H9 (cell line): ENCODE measurements around the gene ITPR1. TPM values are rescaled to one million over a fixed set of nuclear protein-coding genes. Genes with fewer than 3 reads are reported as not detected.

ENCODE experiments used
- DNase-seq: peaks from one replicate; pipeline ENCODE4 v3.0.0-alpha.2; 2017
- H2AFZ ChIP-seq: one replicate; pipeline ENCODE4 v1.6.1; 2013; ENCODE audit warnings: mild to moderate bottlenecking, low read length, control low read depth, moderate library complexity
- H2AK5ac ChIP-seq: 2 replicates; pipeline ENCODE4 v1.6.1; 2013; ENCODE audit warnings: low read length, control low read depth, mixed read lengths; ENCODE audit not compliant: insufficient read length
- H2BK120ac ChIP-seq: one replicate; pipeline ENCODE4 v1.6.1; 2013; ENCODE audit warnings: low read depth, mild to moderate bottlenecking, low read length, control low read depth, inconsistent platforms; ENCODE audit not compliant: poor library complexity, severe bottlenecking
- H2BK12ac ChIP-seq: 2 replicates; pipeline ENCODE4 v1.6.1; 2013; ENCODE audit warnings: low read length, control low read depth, mixed read lengths, low read depth; ENCODE audit not compliant: insufficient read length
- H2BK15ac ChIP-seq: 2 replicates; pipeline ENCODE4 v1.6.1; 2013; ENCODE audit warnings: low read depth, low read length, control low read depth
- H2BK20ac ChIP-seq: one replicate; pipeline ENCODE4 v1.6.1; 2013; ENCODE audit warnings: low read depth, mild to moderate bottlenecking, low read length, control low read depth, inconsistent platforms; ENCODE audit not compliant: poor library complexity, severe bottlenecking
- H2BK5ac ChIP-seq: 2 replicates; pipeline ENCODE4 v1.6.1; 2013; ENCODE audit warnings: low read length, control low read depth, mixed read lengths; ENCODE audit not compliant: insufficient read length
- H3K14ac ChIP-seq: 2 replicates; pipeline ENCODE4 v1.6.1; 2013; ENCODE audit warnings: low read length, control low read depth; ENCODE audit not compliant: insufficient read depth
- H3K18ac ChIP-seq: 2 replicates; pipeline ENCODE4 v1.6.1; 2013; ENCODE audit warnings: low read depth, mild to moderate bottlenecking, mixed read lengths, low read length, control low read depth; ENCODE audit not compliant: insufficient read length
- H3K23ac ChIP-seq: 2 replicates; pipeline ENCODE4 v1.6.1; 2013; ENCODE audit warnings: low read length, control low read depth, mixed read lengths, low read depth; ENCODE audit not compliant: insufficient read length
- H3K23me2 ChIP-seq: 2 replicates; pipeline ENCODE4 v1.6.1; 2013; ENCODE audit warnings: low read depth, mild to moderate bottlenecking, mixed read lengths, low read length, control low read depth; ENCODE audit not compliant: insufficient read length, poor library complexity, severe bottlenecking
- H3K27ac ChIP-seq: 2 replicates; pipeline ENCODE4 v1.5.1; 2013; ENCODE audit warnings: low read length, control low read depth, mixed read lengths, low read depth; ENCODE audit not compliant: insufficient read length
- H3K27me3 ChIP-seq: 2 replicates; pipeline ENCODE4 v1.6.1; 2013; ENCODE audit warnings: low read length, control low read depth, inconsistent platforms; ENCODE audit not compliant: insufficient read depth
- H3K4ac ChIP-seq: 2 replicates; pipeline ENCODE4 v1.6.1; 2013; ENCODE audit warnings: low read depth, mild to moderate bottlenecking, control low read depth, inconsistent platforms, low read length, moderate library complexity
- H3K4me1 ChIP-seq: 2 replicates; pipeline ENCODE4 v1.6.1; 2013; ENCODE audit warnings: low read length, control low read depth, inconsistent platforms; ENCODE audit not compliant: insufficient read depth
- H3K4me2 ChIP-seq: 2 replicates; pipeline ENCODE4 v1.6.1; 2013; ENCODE audit warnings: low read length, control low read depth, mixed read lengths; ENCODE audit not compliant: insufficient read length, insufficient read depth
- H3K56ac ChIP-seq: 2 replicates; pipeline ENCODE4 v1.6.1; 2013; ENCODE audit warnings: low read depth, mild to moderate bottlenecking, mixed read lengths, low read length, control low read depth; ENCODE audit not compliant: insufficient read length
- H3K79me1 ChIP-seq: 2 replicates; pipeline ENCODE4 v1.6.1; 2013; ENCODE audit warnings: low read depth, mild to moderate bottlenecking, moderate library complexity, low read length, control low read depth, inconsistent platforms; ENCODE audit not compliant: insufficient read depth, poor library complexity, severe bottlenecking
- H3K79me2 ChIP-seq: 2 replicates; pipeline ENCODE4 v1.6.1; 2013; ENCODE audit warnings: low read length, control low read depth, inconsistent platforms; ENCODE audit not compliant: insufficient read depth
- H3K9ac ChIP-seq: 2 replicates; pipeline ENCODE4 v1.6.1; 2013; ENCODE audit warnings: low read length, control low read depth, mixed read lengths; ENCODE audit not compliant: insufficient read length; ENCODE audit errors: extremely low read depth
- H3K9me3 ChIP-seq: one replicate; pipeline ENCODE4 v1.6.1; 2013; ENCODE audit warnings: low read depth, low read length, inconsistent platforms; ENCODE audit not compliant: control insufficient read depth
- H3T11ph ChIP-seq: one replicate; pipeline ENCODE4 v1.6.1; 2013; ENCODE audit warnings: mild to moderate bottlenecking, low read length, control low read depth, inconsistent platforms
- H4K20me1 ChIP-seq: one replicate; pipeline ENCODE4 v1.6.1; 2013; ENCODE audit not compliant: control insufficient read depth, insufficient read length, insufficient read depth
- H4K5ac ChIP-seq: 2 replicates; pipeline ENCODE4 v1.6.1; 2013; ENCODE audit warnings: low read depth, mild to moderate bottlenecking, mixed read lengths, low read length, control low read depth; ENCODE audit not compliant: insufficient read length
- H4K8ac ChIP-seq: replicated peaks from 2 replicates; pipeline ENCODE4 v1.6.1; 2013; ENCODE audit warnings: low read length, control low read depth, mixed read lengths, low read depth; ENCODE audit not compliant: insufficient read length
- H4K91ac ChIP-seq: 2 replicates; pipeline ENCODE4 v1.6.1; 2013; ENCODE audit warnings: low read depth, mild to moderate bottlenecking, moderate library complexity, mixed read lengths, low read length, control low read depth; ENCODE audit not compliant: insufficient read length
- H3K27ac Mint-ChIP-seq, 3 experiments: 2 replicates in 2 of 3; 3 replicates in 1 of 3; pipeline ENCODE4 v1.8.0; 2020 to 2021; ENCODE audit warnings: mixed read lengths in 3 of 3, mild to moderate bottlenecking in 1 of 3, moderate library complexity in 1 of 3
- H3K27me3 Mint-ChIP-seq: 2 replicates; pipeline ENCODE4 v1.8.0; 2021; ENCODE audit warnings: low read depth, mild to moderate bottlenecking, moderate library complexity, mixed read lengths
- H3K36me3 Mint-ChIP-seq, 3 experiments: 2 replicates in 2 of 3; 3 replicates in 1 of 3; pipeline ENCODE4 v1.8.0; 2020 to 2021; ENCODE audit warnings: low read depth in 3 of 3, mixed read lengths in 3 of 3; ENCODE audit not compliant: insufficient read depth in 1 of 3
- H3K4me1 Mint-ChIP-seq, 2 experiments: 2 replicates each; pipeline ENCODE4 v1.8.0; 2020; ENCODE audit warnings: mixed read lengths in 2 of 2
- H3K4me3 Mint-ChIP-seq, 2 experiments: 2 replicates in 1 of 2; 3 replicates in 1 of 2; pipeline ENCODE4 v1.8.0; 2020 to 2021; ENCODE audit warnings: mild to moderate bottlenecking in 2 of 2, mixed read lengths in 2 of 2, moderate library complexity in 1 of 2
- H3K9me3 Mint-ChIP-seq, 2 experiments: 2 replicates in 1 of 2; 3 replicates in 1 of 2; pipeline ENCODE4 v1.8.0; 2020; ENCODE audit warnings: mild to moderate bottlenecking in 2 of 2, mixed read lengths in 2 of 2, moderate library complexity in 1 of 2
- WGBS: extraction: QIAGEN DNeasy Blood & Tissue Kit; methylation state at CpG from one replicate; pipeline ENCODE4 v1.1.7; 2013; ENCODE audit warnings: missing lambda C conversion rate, low lambda C conversion rate, mixed read lengths; ENCODE audit not compliant: insufficient read length; ENCODE audit errors: extremely low coverage; 5-methylcytosine and 5-hydroxymethylcytosine counted together
- total RNA-seq: library from RNA; stranded (reverse); gene quantifications from 2 replicates; pipeline ENCODE4 v1.2.1, GENCODE V29; 2021
- TF ChIP-seq, protein P1 (sequence below): fragments of 200-600 bp; sonication (generic); conservative IDR thresholded peaks from 3 replicates; pipeline ENCODE4 v1.8.0; 2021; ENCODE audit warnings: antibody characterized with exemption, mild to moderate bottlenecking

Gene ITPR1
- total RNA-seq, 1 experiment from 2014 or later: 4.2 TPM

DNA sequence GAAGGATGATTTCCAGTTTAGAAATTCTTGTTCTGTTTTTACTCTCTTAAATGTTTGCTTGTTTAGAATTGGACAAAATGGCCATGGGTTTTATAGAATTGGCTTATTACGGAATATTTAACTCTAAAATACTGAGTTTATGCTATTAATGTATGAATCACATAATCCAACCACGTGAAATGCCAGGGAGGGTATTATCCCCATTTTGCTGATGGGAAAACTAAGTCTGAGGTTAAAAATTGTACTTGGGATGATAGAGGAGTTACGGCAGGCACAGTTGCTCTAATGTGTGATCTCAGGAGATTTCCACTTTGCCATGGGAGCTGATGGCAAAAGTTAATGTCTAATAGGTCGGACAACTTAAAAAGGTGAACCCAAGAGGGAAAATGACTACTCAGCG, 194.4 kb downstream of the ITPR1 start:
- Histone ChIP-seq H2BK15ac (no peak overlapping the region), H3K23ac (no peak overlapping the region), H3K23me2 (no peaks in the 10 kb centered on the region), H3K27ac (no peak overlapping the region), H3T11ph (no peak overlapping the region), H3K56ac (no peak overlapping the region), H3K4me2 (no peak overlapping the region), H4K91ac (no peak overlapping the region), H3K4me1 (no peaks in the 10 kb centered on the region), H3K18ac (no peak overlapping the region), H3K79me1 (no peaks in the 10 kb centered on the region), H3K14ac (no peak overlapping the region), H2BK120ac (no peak overlapping the region), H3K27me3 (no peaks in the 10 kb centered on the region), H3K9ac (no peak overlapping the region), H3K4ac (no peak overlapping the region), H3K79me2 (no peaks in the 10 kb centered on the region), H2AK5ac (no peak overlapping the region), H4K20me1 (no peaks in the 10 kb centered on the region), H2BK20ac (no peak overlapping the region), H3K9me3 (no peaks in the 10 kb centered on the region), H4K8ac (no peak overlapping the region), H2BK12ac (no peak overlapping the region), H2BK5ac (no peak overlapping the region), H2AFZ (no peak overlapping the region), H4K5ac (no peak overlapping the region)
- H3K27me3 Mint-ChIP-seq: no peaks in the 10 kb centered on the region
- H3K27ac Mint-ChIP-seq: no peak overlapping the region
- H3K9me3 Mint-ChIP-seq: peaks cover 0 to 7% of the 10 kb centered on the region in 2 experiments; a peak in 3 of 5 replicates
- TF ChIP-seq, protein P1, sequence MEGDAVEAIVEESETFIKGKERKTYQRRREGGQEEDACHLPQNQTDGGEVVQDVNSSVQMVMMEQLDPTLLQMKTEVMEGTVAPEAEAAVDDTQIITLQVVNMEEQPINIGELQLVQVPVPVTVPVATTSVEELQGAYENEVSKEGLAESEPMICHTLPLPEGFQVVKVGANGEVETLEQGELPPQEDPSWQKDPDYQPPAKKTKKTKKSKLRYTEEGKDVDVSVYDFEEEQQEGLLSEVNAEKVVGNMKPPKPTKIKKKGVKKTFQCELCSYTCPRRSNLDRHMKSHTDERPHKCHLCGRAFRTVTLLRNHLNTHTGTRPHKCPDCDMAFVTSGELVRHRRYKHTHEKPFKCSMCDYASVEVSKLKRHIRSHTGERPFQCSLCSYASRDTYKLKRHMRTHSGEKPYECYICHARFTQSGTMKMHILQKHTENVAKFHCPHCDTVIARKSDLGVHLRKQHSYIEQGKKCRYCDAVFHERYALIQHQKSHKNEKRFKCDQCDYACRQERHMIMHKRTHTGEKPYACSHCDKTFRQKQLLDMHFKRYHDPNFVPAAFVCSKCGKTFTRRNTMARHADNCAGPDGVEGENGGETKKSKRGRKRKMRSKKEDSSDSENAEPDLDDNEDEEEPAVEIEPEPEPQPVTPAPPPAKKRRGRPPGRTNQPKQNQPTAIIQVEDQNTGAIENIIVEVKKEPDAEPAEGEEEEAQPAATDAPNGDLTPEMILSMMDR: no peak
- no CpG with 5 or more reads among the region's 5 CpGs for WGBS
- no peak overlapping the region for H3K4me3 Mint-ChIP-seq
- DNase-seq: no peak
- peaks cover 5 to 6% of the 10 kb centered on the region in 2 experiments; a peak in 2 of 4 replicates for H3K4me1 Mint-ChIP-seq
- peaks cover 4 to 10% (median 5%) of the 10 kb centered on the region in 3 experiments; a peak in 4 of 7 replicates for H3K36me3 Mint-ChIP-seq
